Fibroblast of lung (primary cell): Measurements from ENCODE around the gene WDR62. TPM values are rescaled to one million over a fixed set of nuclear protein-coding genes. Genes with fewer than 3 reads are reported as not detected.

ENCODE experiments used
- DNase-seq, 2 donors: peaks; one replicate each; pipeline versions ENCODE4 v3.0.0 to v3.0.0-alpha.2; 2010; ENCODE audit warnings: low read depth in 2 of 2
- H2AFZ ChIP-seq: 2 replicates; pipeline ENCODE4 v1.5.1; 2012; ENCODE audit warnings: low read length, control low read depth, inconsistent platforms
- H3K27ac ChIP-seq: 2 replicates; pipeline ENCODE4 v1.5.1; 2011; ENCODE audit warnings: low read length, control low read depth; ENCODE audit not compliant: insufficient read depth
- H3K27me3 ChIP-seq: 2 replicates; pipeline ENCODE4 v1.5.1; 2011; ENCODE audit warnings: mild to moderate bottlenecking, low read length; ENCODE audit not compliant: control insufficient read depth, insufficient read depth
- H3K36me3 ChIP-seq: 2 replicates; pipeline ENCODE4 v1.5.1; 2011; ENCODE audit warnings: low read length; ENCODE audit not compliant: control insufficient read depth, insufficient read depth
- H3K4me1 ChIP-seq: 2 replicates; pipeline ENCODE4 v1.5.1; 2011; ENCODE audit warnings: low read length; ENCODE audit not compliant: control insufficient read depth, insufficient read depth; ENCODE audit errors: extremely low read depth
- H3K4me2 ChIP-seq: 2 replicates; pipeline ENCODE4 v1.5.1; 2011; ENCODE audit warnings: low read length, control low read depth; ENCODE audit not compliant: insufficient read depth; ENCODE audit errors: extremely low read depth
- H3K4me3 ChIP-seq, 4 experiments: fragments of 200-600 bp in 1 of 4; sonication (generic) in 1 of 4; replicated peaks in 1 of 4; 2 replicates each; pipeline ENCODE4 v1.5.1; 2011 to 2016; ENCODE audit warnings: low read length in 4 of 4, low read depth in 3 of 4, mild to moderate bottlenecking in 3 of 4, control low read depth in 2 of 4, inconsistent platforms in 1 of 4, mixed read lengths in 1 of 4; ENCODE audit not compliant: insufficient read depth in 1 of 4; ENCODE audit errors: control extremely low read depth in 1 of 4
- H3K79me2 ChIP-seq: 2 replicates; pipeline ENCODE4 v1.5.1; 2012; ENCODE audit warnings: mild to moderate bottlenecking, low read length, inconsistent platforms; ENCODE audit not compliant: control insufficient read depth, insufficient read depth
- H3K9ac ChIP-seq: 2 replicates; pipeline ENCODE4 v1.5.1; 2011; ENCODE audit warnings: mild to moderate bottlenecking, low read length, control low read depth; ENCODE audit not compliant: insufficient read depth
- H3K9me3 ChIP-seq: 2 replicates; pipeline ENCODE4 v1.5.1; 2012; ENCODE audit warnings: low read depth, low read length; ENCODE audit not compliant: control insufficient read depth, insufficient read depth
- H4K20me1 ChIP-seq: 2 replicates; pipeline ENCODE4 v1.5.1; 2011; ENCODE audit warnings: low read length; ENCODE audit not compliant: control insufficient read depth, insufficient read depth; ENCODE audit errors: extremely low read depth
- EZH2 ChIP-seq: IDR thresholded peaks from 2 replicates; pipeline ENCODE4 v1.5.1; 2012; ENCODE audit warnings: low read length, control low read depth, mild to moderate bottlenecking; ENCODE audit errors: missing control alignments
- polyA plus RNA-seq, 2 donors: library from polyadenylated mRNA; depleted of rRNA in 1 of 2; stranded (reverse) in 1 of 2; unstranded in 1 of 2; fragments of >200 nt; gene quantifications; 2 replicates each; pipeline ENCODE4 v1.2.1, GENCODE V29; 2011 to 2012; ENCODE audit warnings: missing spikeins in 1 of 2
- total RNA-seq: library from RNA; depleted of rRNA; stranded (reverse); fragments of >200 nt; gene quantifications from 2 replicates; pipeline ENCODE4 v1.2.1, GENCODE V29; 2014
- TF ChIP-seq, protein P1 (sequence below), 2 donors: IDR thresholded peaks in 1 of 2; conservative IDR thresholded peaks in 1 of 2; 1 replicate in 1 of 2; 2 replicates in 1 of 2; pipeline ENCODE4 v1.5.1; 2011 to 2012; ENCODE audit warnings: low read length in 2 of 2, control low read depth in 1 of 2, inconsistent platforms in 1 of 2, low read depth in 1 of 2, mild to moderate bottlenecking in 1 of 2

The WDR62 gene
- total and polyA plus RNA-seq, 2 donors (not counting 1 experiment from before 2014, with no cell fraction given): 1.1 to 2.8 TPM

DNA sequence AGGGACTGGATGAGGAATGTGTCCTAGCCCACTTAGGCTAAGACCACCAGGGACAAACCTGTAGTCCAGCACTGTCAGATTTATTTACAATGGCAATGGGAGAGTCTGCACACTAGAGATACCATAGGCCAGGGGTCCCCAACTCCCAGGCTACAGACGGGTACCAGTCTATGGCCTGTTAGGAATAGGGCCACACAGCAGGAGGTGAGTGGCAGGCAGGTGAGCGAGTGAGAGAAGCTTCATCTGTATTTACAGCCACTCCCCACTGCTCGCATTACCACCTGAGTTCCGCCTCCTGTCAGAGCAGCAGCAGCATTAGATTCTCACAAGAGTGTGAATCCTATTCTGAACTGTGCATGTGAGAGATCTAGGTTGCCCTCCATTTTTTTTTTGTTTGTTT is 3.1 kb upstream of the WDR62 start:
- H4K20me1 ChIP-seq: no peaks in the 10 kb centered on the region
- no peak overlapping the region for H3K9ac ChIP-seq
- no peak overlapping the region for H3K4me3 ChIP-seq
- no peak overlapping the region for H2AFZ ChIP-seq
- no peak overlapping the region for H3K27ac ChIP-seq
- H3K9me3 ChIP-seq: no peaks in the 10 kb centered on the region
- no peak overlapping the region for H3K4me2 ChIP-seq
- no peaks in the 10 kb centered on the region for H3K36me3 ChIP-seq
- H3K4me1 ChIP-seq: peaks cover 3% of the 10 kb centered on the region
- TF ChIP-seq, protein P1, sequence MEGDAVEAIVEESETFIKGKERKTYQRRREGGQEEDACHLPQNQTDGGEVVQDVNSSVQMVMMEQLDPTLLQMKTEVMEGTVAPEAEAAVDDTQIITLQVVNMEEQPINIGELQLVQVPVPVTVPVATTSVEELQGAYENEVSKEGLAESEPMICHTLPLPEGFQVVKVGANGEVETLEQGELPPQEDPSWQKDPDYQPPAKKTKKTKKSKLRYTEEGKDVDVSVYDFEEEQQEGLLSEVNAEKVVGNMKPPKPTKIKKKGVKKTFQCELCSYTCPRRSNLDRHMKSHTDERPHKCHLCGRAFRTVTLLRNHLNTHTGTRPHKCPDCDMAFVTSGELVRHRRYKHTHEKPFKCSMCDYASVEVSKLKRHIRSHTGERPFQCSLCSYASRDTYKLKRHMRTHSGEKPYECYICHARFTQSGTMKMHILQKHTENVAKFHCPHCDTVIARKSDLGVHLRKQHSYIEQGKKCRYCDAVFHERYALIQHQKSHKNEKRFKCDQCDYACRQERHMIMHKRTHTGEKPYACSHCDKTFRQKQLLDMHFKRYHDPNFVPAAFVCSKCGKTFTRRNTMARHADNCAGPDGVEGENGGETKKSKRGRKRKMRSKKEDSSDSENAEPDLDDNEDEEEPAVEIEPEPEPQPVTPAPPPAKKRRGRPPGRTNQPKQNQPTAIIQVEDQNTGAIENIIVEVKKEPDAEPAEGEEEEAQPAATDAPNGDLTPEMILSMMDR (conservative IDR thresholded peaks at IDR 0.05 in 1 of 2, IDR thresholded peaks at IDR 0.05 in 1 of 2; ENCODE audit: low read depth in 1 of 2, low read length in 2 of 2): no peak
- TF ChIP-seq EZH2: no peak
- H3K27me3 ChIP-seq: no peaks in the 10 kb centered on the region
- peaks cover 14% of the 10 kb centered on the region for H3K79me2 ChIP-seq
- no peak for DNase-seq

DNA sequence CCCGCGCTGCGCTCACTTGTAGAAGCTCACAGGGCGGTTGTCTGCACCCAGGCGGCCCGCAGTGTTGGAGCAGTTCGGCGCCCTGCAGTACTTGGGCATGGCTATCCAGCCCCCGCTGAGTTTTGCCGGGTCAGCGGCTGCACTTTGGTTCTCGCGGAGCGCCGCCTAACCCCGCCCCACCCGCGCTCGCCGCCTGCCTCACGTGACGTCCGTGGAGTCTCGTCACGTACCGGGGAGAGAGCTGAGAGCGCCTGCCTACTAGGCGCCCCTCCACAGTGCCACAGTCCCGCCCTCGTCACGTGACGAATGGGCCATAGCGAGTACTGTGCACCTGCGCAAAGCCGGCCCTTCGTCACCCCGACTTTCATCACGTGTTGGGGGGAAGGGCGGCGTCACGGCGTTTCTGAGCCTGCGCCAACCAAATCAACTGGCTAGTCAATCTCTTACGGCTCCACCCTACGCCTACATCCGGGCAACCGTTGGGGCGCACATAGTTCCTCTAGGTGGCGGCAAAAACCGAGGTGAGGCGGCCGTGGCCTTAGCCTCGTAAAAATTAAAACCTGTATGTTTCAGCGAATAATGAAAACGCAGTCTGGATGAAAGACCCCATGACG is 471 bp upstream of the WDR62 start, which contains the start of gene THAP8:
THAP8 (minus strand) TSS at position 167 of the 614 bp plus-strand sequence; CDS start at position 99, 68 bp downstream.
- H3K4me1 ChIP-seq: peaks cover 3% of the 10 kb centered on the region
- H3K27me3 ChIP-seq: no peaks in the 10 kb centered on the region
- peak within 1 kb of the TSS; percentile 71 for H3K9ac ChIP-seq
- H3K27ac ChIP-seq: peak within 1 kb of the TSS; percentile 92
- DNase-seq: peak; percentile 98 to 99
- peak within 1 kb of the TSS; percentile 98 for H3K4me2 ChIP-seq
- peak within 1 kb of the TSS; percentile 67 to 81 (median 78) for H3K4me3 ChIP-seq
- no peaks in the 10 kb centered on the region for H3K9me3 ChIP-seq
- TF ChIP-seq EZH2: no peak
- TF ChIP-seq, protein P1 (conservative IDR thresholded peaks at IDR 0.05 in 1 of 2, IDR thresholded peaks at IDR 0.05 in 1 of 2; ENCODE audit: low read depth in 1 of 2, low read length in 2 of 2): peak; percentile 35 to 53
- no peaks in the 10 kb centered on the region for H4K20me1 ChIP-seq
- H2AFZ ChIP-seq: peak within 1 kb of the TSS; percentile 84
- no peaks in the 10 kb centered on the region for H3K36me3 ChIP-seq
- peaks cover 28% of the 10 kb centered on the region for H3K79me2 ChIP-seq

DNA sequence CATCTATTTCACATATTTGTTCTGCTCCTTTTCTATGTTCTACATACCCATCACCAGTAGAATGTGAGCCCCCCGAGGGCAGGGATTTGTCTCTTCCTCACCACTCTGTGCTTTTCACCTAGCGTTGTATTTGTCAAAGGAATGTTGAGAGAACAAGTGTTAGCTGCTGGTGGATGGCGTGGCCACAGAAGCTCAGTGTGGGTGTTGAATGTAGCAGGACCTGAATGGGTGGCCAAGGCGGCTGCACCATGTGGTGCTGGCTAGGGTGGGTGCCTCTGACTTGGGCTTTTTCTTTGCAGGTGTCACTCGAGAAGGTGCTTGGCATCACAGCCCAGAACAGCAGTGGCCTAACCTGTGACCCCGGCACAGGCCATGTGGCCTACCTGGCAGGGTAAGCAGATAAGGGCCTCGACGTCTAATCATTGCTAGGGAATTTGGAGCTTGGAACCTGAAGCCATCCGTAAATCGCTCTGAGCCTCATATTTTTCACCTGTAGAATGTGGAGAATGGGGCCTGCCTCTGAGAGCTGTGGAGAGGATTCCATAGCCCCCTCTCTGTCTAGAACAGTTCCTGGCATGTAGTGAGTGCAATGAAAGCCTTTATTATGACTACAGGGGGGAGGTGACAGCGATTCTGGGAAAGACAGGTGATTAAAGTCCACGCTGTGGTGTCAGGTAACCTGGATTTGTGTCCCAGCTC is 3.9 kb downstream of the WDR62 start:
- no peak overlapping the region for H3K9ac ChIP-seq
- no peak overlapping the region for H3K4me3 ChIP-seq
- DNase-seq: no peak
- H3K79me2 ChIP-seq: peaks cover 28% of the 10 kb centered on the region
- H3K27me3 ChIP-seq: no peaks in the 10 kb centered on the region
- TF ChIP-seq, protein P1 (conservative IDR thresholded peaks at IDR 0.05 in 1 of 2, IDR thresholded peaks at IDR 0.05 in 1 of 2; ENCODE audit: low read depth in 1 of 2, low read length in 2 of 2): no peak
- no peak for TF ChIP-seq EZH2
- no peaks in the 10 kb centered on the region for H4K20me1 ChIP-seq
- no peaks in the 10 kb centered on the region for H3K4me1 ChIP-seq
- H2AFZ ChIP-seq: no peak overlapping the region
- H3K36me3 ChIP-seq: peaks cover 6% of the 10 kb centered on the region
- no peak overlapping the region for H3K27ac ChIP-seq
- no peak overlapping the region for H3K4me2 ChIP-seq
- H3K9me3 ChIP-seq: no peaks in the 10 kb centered on the region
